ENCODE results near the gene ITK.

The ITK gene

GRCh38 chr5:157186309-157187045 lies 5.8 kb downstream of the ITK start:
- TF ChIP-seq TCF12 (IDR thresholded peaks at IDR 0.05; ENCODE audit: low read depth) (no peak), REST (IDR thresholded peaks at IDR 0.05; ENCODE audit: low read depth) (no peak), CEBPB (IDR thresholded peaks at IDR 0.05) (no peak), TAF1 (IDR thresholded peaks at IDR 0.05; ENCODE audit: low read depth) (no peak), TEAD4 (IDR thresholded peaks at IDR 0.05) (no peak), EGR1 (IDR thresholded peaks at IDR 0.05) (no peak), ZBTB7A (IDR thresholded peaks at IDR 0.05; ENCODE audit: low read depth) (no peak), MAX (IDR thresholded peaks at IDR 0.05) (no peak), FOXM1 (IDR thresholded peaks at IDR 0.05; ENCODE audit: borderline replicate concordance, low read depth) (no peak), RAD21 (IDR thresholded peaks at IDR 0.05; ENCODE audit: low read depth) (no peak)

- TF ChIP-seq YY1 (IDR thresholded peaks at IDR 0.05; ENCODE audit: low read depth) (no peak), REST (IDR thresholded peaks at IDR 0.05; ENCODE audit: low read depth) (no peak), TEAD4 (IDR thresholded peaks at IDR 0.05) (no peak), CEBPB (IDR thresholded peaks at IDR 0.05) (no peak), NFIC (IDR thresholded peaks at IDR 0.05) (no peak), MAX (IDR thresholded peaks at IDR 0.05) (no peak), CREB1 (IDR thresholded peaks at IDR 0.05; ENCODE audit: low read depth) (no peak), ZBTB7A (IDR thresholded peaks at IDR 0.05; ENCODE audit: low read depth) (no peak), TCF12 (IDR thresholded peaks at IDR 0.05; ENCODE audit: low read depth) (no peak)
Measured at GRCh38 chr5:157187046-157187754, 6.6 kb downstream of the ITK start.

- TF ChIP-seq CREB1 (IDR thresholded peaks at IDR 0.05; ENCODE audit: low read depth) (no peak), YY1 (IDR thresholded peaks at IDR 0.05; ENCODE audit: low read depth) (no peak), NFIC (IDR thresholded peaks at IDR 0.05) (no peak), EP300 (IDR thresholded peaks at IDR 0.05; ENCODE audit: borderline replicate concordance) (no peak)
Measured at GRCh38 chr5:157188270-157188669, 7.6 kb downstream of the ITK start.

GRCh38 chr5:157189223-157189622 lies 8.6 kb downstream of the ITK start:
- TF ChIP-seq USF1 (IDR thresholded peaks at IDR 0.05) (no peak), TAF1 (IDR thresholded peaks at IDR 0.05; ENCODE audit: low read depth) (no peak), TEAD4 (IDR thresholded peaks at IDR 0.05) (no peak), TCF12 (IDR thresholded peaks at IDR 0.05; ENCODE audit: low read depth) (no peak), NFIC (IDR thresholded peaks at IDR 0.05) (no peak), ZBTB7A (IDR thresholded peaks at IDR 0.05; ENCODE audit: low read depth) (no peak), RAD21 (IDR thresholded peaks at IDR 0.05; ENCODE audit: low read depth) (no peak), EGR1 (IDR thresholded peaks at IDR 0.05) (no peak), CEBPB (IDR thresholded peaks at IDR 0.05) (no peak), CREB1 (IDR thresholded peaks at IDR 0.05; ENCODE audit: low read depth) (no peak), FOXM1 (IDR thresholded peaks at IDR 0.05; ENCODE audit: borderline replicate concordance, low read depth) (no peak), EP300 (IDR thresholded peaks at IDR 0.05; ENCODE audit: borderline replicate concordance) (no peak), MAX (IDR thresholded peaks at IDR 0.05) (no peak), YY1 (IDR thresholded peaks at IDR 0.05; ENCODE audit: low read depth) (no peak)

GRCh38 chr5:157193699-157194424 lies 13.2 kb downstream of the ITK start:
- TF ChIP-seq EGR1 (IDR thresholded peaks at IDR 0.05) (no peak), MAX (IDR thresholded peaks at IDR 0.05) (no peak), ZBTB7A (IDR thresholded peaks at IDR 0.05; ENCODE audit: low read depth) (no peak), FOXM1 (IDR thresholded peaks at IDR 0.05; ENCODE audit: borderline replicate concordance, low read depth) (no peak), USF1 (IDR thresholded peaks at IDR 0.05) (no peak), TEAD4 (IDR thresholded peaks at IDR 0.05) (no peak), TCF12 (IDR thresholded peaks at IDR 0.05; ENCODE audit: low read depth) (no peak), YY1 (IDR thresholded peaks at IDR 0.05; ENCODE audit: low read depth) (no peak), CEBPB (IDR thresholded peaks at IDR 0.05) (no peak), RAD21 (IDR thresholded peaks at IDR 0.05; ENCODE audit: low read depth) (no peak), TAF1 (IDR thresholded peaks at IDR 0.05; ENCODE audit: low read depth) (no peak), NFIC (IDR thresholded peaks at IDR 0.05) (no peak), CREB1 (IDR thresholded peaks at IDR 0.05; ENCODE audit: low read depth) (no peak)

Data from Ishikawa (cell line).